HepG2 (cell line): Measurements from ENCODE around the gene PCDHGA7. TPM values are rescaled to one million over a fixed set of nuclear protein-coding genes. Genes with fewer than 3 reads are reported as not detected.

ENCODE experiments used
- ATAC-seq: fragments of 200-7000 bp; cut with Tn5 transposase; 3 replicates; pipeline ENCODE4 v1.9.1; 2020; ENCODE audit warnings: mild to moderate bottlenecking, moderate library complexity
- BruUV-seq: library from RNA; stranded (reverse); fragments of 400-500 nt; replicated peaks from 2 replicates; lab custom pipeline; 2021; lab: Mats Ljungman, UMichigan
- CTCF ChIA-PET: fragments of 300-600 bp; formaldehyde crosslinking; extraction: SDS; loops from one replicate; lab custom pipeline; 2021; ENCODE audit warnings: low total read pairs, inconsistent platforms, low intra/inter-chr PET ratio; lab: Yijun Ruan, JAX
- POLR2A ChIA-PET: fragments of 350-600 bp; sonication (Branson Sonifier 250); formaldehyde crosslinking; loops from one replicate; lab custom pipeline; 2020; ENCODE audit warnings: antibody characterized with exemption, inconsistent platforms; lab: Yijun Ruan, JAX
- DNase-seq: peaks from one replicate; pipeline ENCODE4 v3.0.0-alpha.2; 2015; ENCODE audit warnings: low spot score
- FAIRE-seq: peaks from 3 replicates; lab custom pipeline; 2011; peaks lifted over from hg19 to GRCh38; lab: Jason Lieb, UNC
- H2AFZ ChIP-seq: one replicate; pipeline ENCODE4 v1.6.1; 2011; ENCODE audit warnings: low read length, inconsistent platforms
- H3K27ac ChIP-seq: fragments of 300-600 bp; 3 replicates; pipeline ENCODE4 v1.8.0; 2011; ENCODE audit warnings: mixed run types, mild to moderate bottlenecking, mixed read lengths, low read length, inconsistent platforms; ENCODE audit not compliant: insufficient read depth; ENCODE audit errors: extremely low read length
- H3K27me3 ChIP-seq, 2 experiments: fragments of 200-600 bp in 1 of 2; 2 replicates in 1 of 2; 3 replicates in 1 of 2; pipeline versions ENCODE4 v1.6.0 to v1.8.0; 2011; ENCODE audit warnings: low read length in 2 of 2, mild to moderate bottlenecking in 2 of 2, moderate library complexity in 2 of 2, inconsistent platforms in 1 of 2; ENCODE audit not compliant: insufficient read depth in 2 of 2, control insufficient read depth in 1 of 2
- H3K36me3 ChIP-seq, 2 experiments: fragments of 200-600 bp in 1 of 2; replicated peaks in 1 of 2; 2 replicates in 1 of 2; 3 replicates in 1 of 2; pipeline versions ENCODE4 v1.5.1 to v1.8.0; 2011; ENCODE audit warnings: low read length in 2 of 2, inconsistent platforms in 1 of 2; ENCODE audit not compliant: insufficient read depth in 2 of 2, control insufficient read depth in 1 of 2
- H3K4me1 ChIP-seq: 2 replicates; pipeline ENCODE4 v1.5.1; 2012; ENCODE audit warnings: low read length, inconsistent platforms; ENCODE audit not compliant: insufficient read depth
- H3K4me2 ChIP-seq: 2 replicates; pipeline ENCODE4 v1.6.0; 2011; ENCODE audit warnings: low read depth, low read length, inconsistent platforms
- H3K4me3 ChIP-seq, 3 experiments: fragments of 200-600 bp in 1 of 3; sonication (generic), shearing (Covaris generic) in 1 of 3; replicated peaks in 1 of 3; 2 replicates each; pipeline ENCODE4 v1.5.1; 2011 to 2016; ENCODE audit warnings: low read length in 3 of 3, inconsistent platforms in 2 of 3, low read depth in 2 of 3, mild to moderate bottlenecking in 2 of 3, control low read depth in 1 of 3, mixed read lengths in 1 of 3; ENCODE audit not compliant: insufficient read depth in 1 of 3
- H3K79me2 ChIP-seq: one replicate; pipeline ENCODE4 v1.6.1; 2011; ENCODE audit warnings: low read length, inconsistent platforms; ENCODE audit not compliant: insufficient read depth
- H3K9ac ChIP-seq: 2 replicates; pipeline ENCODE4 v1.6.0; 2011; ENCODE audit warnings: mild to moderate bottlenecking, low read depth, low read length, inconsistent platforms; ENCODE audit not compliant: insufficient read depth
- H3K9me3 ChIP-seq: 2 replicates; pipeline ENCODE4 v1.5.1; 2012; ENCODE audit warnings: mild to moderate bottlenecking, low read length
- H4K20me1 ChIP-seq: 2 replicates; pipeline ENCODE4 v1.6.0; 2011; ENCODE audit warnings: inconsistent platforms, mild to moderate bottlenecking, low read length, moderate library complexity; ENCODE audit not compliant: insufficient read depth
- AFF4 ChIP-seq: sonication (generic); formaldehyde crosslinking; IDR thresholded peaks from 2 replicates; pipeline ENCODE4 v1.4.0; 2020; ENCODE audit warnings: missing genetic modification reagents
- ARID2 ChIP-seq: sonication (generic); formaldehyde crosslinking; IDR thresholded peaks from 2 replicates; pipeline ENCODE4 v1.8.1; 2022; ENCODE audit warnings: mild to moderate bottlenecking, missing genetic modification reagents, borderline replicate concordance
- BCLAF1 ChIP-seq: fragments of 450-650 bp; IDR thresholded peaks from 2 replicates; pipeline ENCODE4 v1.6.1; 2017; ENCODE audit warnings: mild to moderate bottlenecking
- GATA4 ChIP-seq: sonication (generic); IDR thresholded peaks from 2 replicates; pipeline ENCODE4 v1.6.1; 2016; ENCODE audit warnings: antibody characterized with exemption, low read depth, borderline replicate concordance
- HDAC6 ChIP-seq: fragments of 200-600 bp; sonication (generic); IDR thresholded peaks from 2 replicates; pipeline ENCODE4 v1.7.0; 2017; ENCODE audit warnings: mild to moderate bottlenecking, antibody characterized with exemption, low read length, low read depth
- HIVEP1 ChIP-seq: sonication (generic); formaldehyde crosslinking; IDR thresholded peaks from 2 replicates; pipeline ENCODE4 v1.4.0; 2020; ENCODE audit warnings: mild to moderate bottlenecking, missing genetic modification reagents
- HNRNPL ChIP-seq: fragments of 200-400 bp; formaldehyde crosslinking; IDR thresholded peaks from 2 replicates; pipeline ENCODE4 v1.6.1; 2017; ENCODE audit warnings: mild to moderate bottlenecking, low read depth, low read length
- IKZF4 ChIP-seq: sonication (generic); formaldehyde crosslinking; IDR thresholded peaks from 2 replicates; pipeline ENCODE4 v1.5.1; 2020; ENCODE audit warnings: borderline replicate concordance, mild to moderate bottlenecking, low read depth, missing genetic modification reagents; ENCODE audit errors: not compliant biosample characterization
- PLRG1 ChIP-seq: fragments of 450-650 bp; conservative IDR thresholded peaks from 2 replicates; pipeline ENCODE4 v1.6.1; 2016
- THAP9 ChIP-seq: sonication (generic); formaldehyde crosslinking; IDR thresholded peaks from 2 replicates; pipeline ENCODE4; 2020; ENCODE audit warnings: missing genetic modification reagents, mild to moderate bottlenecking, borderline replicate concordance
- ZMYM3 ChIP-seq: sonication (generic); formaldehyde crosslinking; IDR thresholded peaks from 2 replicates; pipeline ENCODE4 v1.5.1; 2020; ENCODE audit warnings: mild to moderate bottlenecking, missing genetic modification reagents
- ZNF224 ChIP-seq: sonication (generic); formaldehyde crosslinking; IDR thresholded peaks from 2 replicates; pipeline ENCODE4 v1.5.0; 2020; ENCODE audit warnings: mild to moderate bottlenecking, missing genetic modification reagents
- ZNF251 ChIP-seq: sonication (generic); formaldehyde crosslinking; IDR thresholded peaks from 2 replicates; pipeline ENCODE4 v1.9.0; 2021; ENCODE audit warnings: mild to moderate bottlenecking, missing genetic modification reagents
- ZNF414 ChIP-seq: sonication (generic); formaldehyde crosslinking; IDR thresholded peaks from 2 replicates; pipeline ENCODE4 v1.5.0; 2020; ENCODE audit warnings: missing genetic modification reagents
- ZNF577 ChIP-seq: sonication (generic); formaldehyde crosslinking; IDR thresholded peaks from 2 replicates; pipeline ENCODE4 v1.4.0; 2020; ENCODE audit warnings: mild to moderate bottlenecking, low read depth, missing genetic modification reagents, borderline replicate concordance
- WGBS: methylation state at CpG from one replicate; pipeline ENCODE4 v1.1.6; 2017; ENCODE audit warnings: low lambda C conversion rate; 5-methylcytosine and 5-hydroxymethylcytosine counted together
- in situ Hi-C: cut with HindIII; loops from 2 replicates; pipeline ENCODE4 v1.10.0; 2017; ENCODE audit warnings: low pct_unique_long_range_greater_than_20kb; ENCODE audit not compliant: extremely low pct_ligation_motif_present
- intact Hi-C: fragments of 100-400 bp; cut with micrococcal nuclease; formaldehyde crosslinking; loops from one replicate; pipeline ENCODE4 v1.10.0; 2022; ENCODE audit not compliant: unreplicated experiment
- polyA plus RNA-seq, 8 experiments: library from polyadenylated mRNA; depleted of rRNA in 3 of 8; stranded (reverse) in 7 of 8; unstranded in 1 of 8; fragments of >200 nt; fragmentation: Illumina TruSeq in 4 of 8; extraction: Trizol in 4 of 8; gene quantifications; 2 replicates each; pipeline versions ENCODE4 v1.2.1 to v1.2.3, GENCODE V29; 2011 to 2016; ENCODE audit warnings: low read depth in 4 of 8, missing spikeins in 1 of 8, mixed read lengths in 1 of 8; ENCODE audit not compliant: insufficient read depth in 1 of 8
- total RNA-seq, 5 experiments: library from RNA; depleted of rRNA; stranded (reverse); fragments of >200 nt; fragmentation: Illumina TruSeq; extraction: Trizol; gene quantifications; 2 replicates each; pipeline ENCODE4 v1.2.3, GENCODE V29; 2016; ENCODE audit warnings: low read depth in 1 of 5

Gene PCDHGA7
- total and polyA plus RNA-seq, 2 of the 13 experiments (the other 11 are each of a cell fraction or from before 2014, with no cell fraction given) = 0.11 to 0.31 TPM

- H3K4me2 ChIP-seq = peak overlapping the region; percentile 31
- ChIA-PET CTCF (interaction anchor here (1.6 to 1.8 kb wide), 2 partner anchors 164 to 203 kb away, joined by 5 to 10 read pairs; no protein-coding TSS in a partner anchor), POLR2A (interaction anchor here (0.8 kb wide), 1 partner anchor 203 kb away, joined by 4 read pairs; no protein-coding TSS in a partner anchor)
- H3K79me2 ChIP-seq = no peaks in the 10 kb centered on the region
- FAIRE-seq = no peak
- no peaks in the 10 kb centered on the region for H3K4me1 ChIP-seq
- no peak overlapping the region for H3K9ac ChIP-seq
- peaks cover 51% of the 10 kb centered on the region for H3K9me3 ChIP-seq
- DNase-seq = no peak
- no peak for ATAC-seq
- intact Hi-C loops = no loop called here
- H3K36me3 ChIP-seq = no peaks in the 10 kb centered on the region
- H3K27me3 ChIP-seq = no peaks in the 10 kb centered on the region
- no peaks in the 10 kb centered on the region for H4K20me1 ChIP-seq
- H3K27ac ChIP-seq = no peak overlapping the region
- peak overlapping the region in 1 of 3 experiments; percentile 63; a peak in 1 of 6 replicates for H3K4me3 ChIP-seq
- BruUV-seq = no TSS peak
- in situ Hi-C loops = no loop called here
- H2AFZ ChIP-seq = no peak overlapping the region
- 58% methylated on average over 13 of the region's 15 CpGs for WGBS
- TF ChIP-seq IKZF4 = no peak
- no peak for TF ChIP-seq GATA4
- TF ChIP-seq THAP9 (CRISPR knock-in tag) = no peak
- no peak for TF ChIP-seq ZNF251 (CRISPR knock-in tag)
- TF ChIP-seq PLRG1 = no peak
- TF ChIP-seq HIVEP1 (CRISPR knock-in tag) = no peak
- no peak for TF ChIP-seq HDAC6
- TF ChIP-seq BCLAF1 = no peak
- no peak for TF ChIP-seq ZNF414 (CRISPR knock-in tag)
- no peak for TF ChIP-seq ZNF577
- TF ChIP-seq ARID2 = no peak
- TF ChIP-seq AFF4 (CRISPR knock-in tag) = no peak
- TF ChIP-seq ZMYM3 (CRISPR knock-in tag) = no peak
- TF ChIP-seq ZNF224 (CRISPR knock-in tag) = no peak
- TF ChIP-seq HNRNPL = no peak
Measured at GRCh38 chr5:141360685-141361084, 21.9 kb upstream of the PCDHGA7 start.
